HepG2 (cell line): ENCODE results near the gene CAB39.

ENCODE experiments used
- ELF4 ChIP-seq: sonication (generic); formaldehyde crosslinking; IDR thresholded peaks from 2 replicates; pipeline ENCODE4 v1.5.0; 2020; ENCODE audit warnings: missing genetic modification reagents, mild to moderate bottlenecking, moderate library complexity, borderline replicate concordance
- EP300 ChIP-seq, 3 experiments: sonication (generic) in 1 of 3; formaldehyde crosslinking in 1 of 3; IDR thresholded peaks; 2 replicates each; pipeline versions ENCODE4 v1.5.1 to v1.6.1; 2011 to 2020; ENCODE audit warnings: low read depth in 2 of 3, low read length in 2 of 3, borderline replicate concordance in 1 of 3, improper control_type of control experiment in 1 of 3, mild to moderate bottlenecking in 1 of 3, missing genetic modification reagents in 1 of 3, moderate library complexity in 1 of 3
- MAFF ChIP-seq: IDR thresholded peaks from 2 replicates; pipeline ENCODE4 v1.6.1; 2011; ENCODE audit warnings: low read depth, low read length, improper control_type of control experiment
- TF ChIP-seq, protein P1 (sequence below): sonication (generic); formaldehyde crosslinking; IDR thresholded peaks from 2 replicates; pipeline ENCODE4 v1.5.1; 2020; ENCODE audit warnings: missing genetic modification reagents, mild to moderate bottlenecking, borderline replicate concordance

DNA sequence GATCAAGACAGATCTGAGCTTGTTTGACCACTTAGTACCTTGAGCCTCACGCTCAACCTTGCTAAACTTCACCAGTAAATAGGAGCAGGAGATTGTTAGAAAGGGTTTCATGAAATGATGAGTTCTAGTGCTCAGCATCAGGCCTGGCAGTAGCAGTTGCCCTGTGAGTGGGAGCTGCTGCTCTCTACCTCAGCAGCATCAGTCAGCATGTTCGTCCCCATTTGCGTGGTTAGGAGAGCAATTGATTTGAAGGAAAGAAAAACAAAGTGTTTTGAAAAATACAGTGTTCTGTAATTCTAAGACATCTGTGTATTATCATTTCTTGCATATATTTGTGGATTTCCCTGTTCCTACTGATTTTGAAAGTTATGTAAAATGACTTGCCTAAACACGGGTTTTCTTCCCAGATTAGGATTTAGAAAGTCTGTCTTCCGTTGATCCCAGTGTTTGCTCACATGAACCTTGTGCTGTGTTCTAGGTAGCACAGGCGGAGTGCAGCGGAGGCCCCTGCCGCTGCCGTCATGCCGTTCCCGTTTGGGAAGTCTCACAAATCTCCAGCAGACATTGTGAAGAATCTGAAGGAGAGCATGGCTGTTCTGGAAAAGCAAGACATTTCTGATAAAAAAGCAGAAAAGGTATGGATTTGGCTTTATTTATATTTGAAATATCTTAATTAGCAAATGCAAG is 47.0 kb downstream of the CAB39 start:
- TF ChIP-seq MAFF (no peak), EP300 (IDR thresholded peaks at IDR 0.05; ENCODE audit: low read depth in 2 of 2, low read length in 2 of 2) (no peak), EP300 (CRISPR knock-in tag; IDR thresholded peaks at IDR 0.05; ENCODE audit: borderline replicate concordance) (no peak), ELF4 (CRISPR knock-in tag) (no peak)
- TF ChIP-seq, protein P1, sequence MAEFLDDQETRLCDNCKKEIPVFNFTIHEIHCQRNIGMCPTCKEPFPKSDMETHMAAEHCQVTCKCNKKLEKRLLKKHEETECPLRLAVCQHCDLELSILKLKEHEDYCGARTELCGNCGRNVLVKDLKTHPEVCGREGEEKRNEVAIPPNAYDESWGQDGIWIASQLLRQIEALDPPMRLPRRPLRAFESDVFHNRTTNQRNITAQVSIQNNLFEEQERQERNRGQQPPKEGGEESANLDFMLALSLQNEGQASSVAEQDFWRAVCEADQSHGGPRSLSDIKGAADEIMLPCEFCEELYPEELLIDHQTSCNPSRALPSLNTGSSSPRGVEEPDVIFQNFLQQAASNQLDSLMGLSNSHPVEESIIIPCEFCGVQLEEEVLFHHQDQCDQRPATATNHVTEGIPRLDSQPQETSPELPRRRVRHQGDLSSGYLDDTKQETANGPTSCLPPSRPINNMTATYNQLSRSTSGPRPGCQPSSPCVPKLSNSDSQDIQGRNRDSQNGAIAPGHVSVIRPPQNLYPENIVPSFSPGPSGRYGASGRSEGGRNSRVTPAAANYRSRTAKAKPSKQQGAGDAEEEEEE (CRISPR knock-in tag) = no peak
